ENCODE results near the gene STK35. TPM values are rescaled to one million over a fixed set of nuclear protein-coding genes. Genes with fewer than 3 reads are reported as not detected.

Gene STK35
- total RNA-seq (19.3 and 22.9 TPM in 2 replicates), polyA plus RNA-seq (12.6 and 14.2 TPM in 2 replicates)

DNA sequence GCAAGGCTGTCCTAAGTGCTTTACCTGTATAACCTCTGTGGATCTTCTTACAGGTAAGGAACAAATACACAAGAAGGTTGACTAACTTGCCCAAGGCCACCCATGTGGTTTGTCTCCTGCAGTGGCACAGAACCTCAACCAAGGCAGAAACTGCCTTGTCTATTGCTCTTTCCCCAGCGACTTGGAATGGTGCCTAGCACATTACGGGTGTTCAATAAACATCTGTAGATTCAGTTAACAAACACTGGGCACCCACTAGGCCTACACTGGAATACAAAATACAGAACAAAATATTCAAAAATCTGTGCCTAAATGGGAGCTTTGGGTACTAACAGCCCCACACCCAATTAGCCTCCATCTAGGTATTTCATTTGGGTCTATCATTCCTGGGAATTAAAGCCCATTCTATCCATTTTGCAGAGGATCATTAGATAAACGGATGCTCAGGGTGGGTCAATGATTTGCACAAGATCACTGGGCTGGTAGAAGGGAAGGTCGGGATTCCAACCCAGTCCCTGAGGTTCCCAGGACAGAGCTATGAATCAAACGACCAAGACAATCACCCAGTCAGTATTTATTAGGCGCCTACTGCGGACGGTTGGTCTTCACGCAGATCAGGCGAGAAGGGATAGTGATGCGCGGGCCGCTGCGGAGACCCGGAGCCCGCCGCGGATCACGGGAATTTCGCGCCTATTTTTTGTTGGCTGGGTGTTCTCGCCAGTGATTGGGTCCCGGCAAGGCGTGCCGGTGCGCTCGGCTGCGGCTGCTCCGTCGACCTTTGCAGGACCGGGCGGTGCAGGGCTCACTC lies at the start of gene STK35:
Gene STK35, plus strand, starts transcription at position 771 of the 808 bp plus-strand sequence. CDS start 55 bp downstream, outside the sequence.
- Histone ChIP-seq H3K27ac (peak within 1 kb of the TSS; percentile 100), H3K4me3 (peak within 1 kb of the TSS; percentile 97), H3K79me2 (peaks cover 38% of the 10 kb centered on the region), H4K20me1 (ENCODE audit: insufficient read depth, poor library complexity, severe bottlenecking) (peaks cover 33% of the 10 kb centered on the region), H3K36me3 (replicated peaks; ENCODE audit: insufficient read depth, low read depth) (no peaks in the 10 kb centered on the region), H2AFZ (peak within 1 kb of the TSS; percentile 80), H3K9me2 (replicated peaks; ENCODE audit: insufficient read depth) (no peaks in the 10 kb centered on the region), H3K27me3 (no peaks in the 10 kb centered on the region), H3K4me1 (ENCODE audit: insufficient read depth) (peaks cover 26% of the 10 kb centered on the region), H3K9me3 (ENCODE audit: low read depth) (no peaks in the 10 kb centered on the region), H3K4me2 (peak within 1 kb of the TSS; percentile 90)
- TF ChIP-seq EZH2phosphoT487 (IDR thresholded peaks at IDR 0.05; ENCODE audit: low read depth, severe bottlenecking, unreplicated experiment) (no peak), EZH2 (IDR thresholded peaks at IDR 0.05; ENCODE audit: borderline replicate concordance) (no peak)
- TF ChIP-seq, protein P1, sequence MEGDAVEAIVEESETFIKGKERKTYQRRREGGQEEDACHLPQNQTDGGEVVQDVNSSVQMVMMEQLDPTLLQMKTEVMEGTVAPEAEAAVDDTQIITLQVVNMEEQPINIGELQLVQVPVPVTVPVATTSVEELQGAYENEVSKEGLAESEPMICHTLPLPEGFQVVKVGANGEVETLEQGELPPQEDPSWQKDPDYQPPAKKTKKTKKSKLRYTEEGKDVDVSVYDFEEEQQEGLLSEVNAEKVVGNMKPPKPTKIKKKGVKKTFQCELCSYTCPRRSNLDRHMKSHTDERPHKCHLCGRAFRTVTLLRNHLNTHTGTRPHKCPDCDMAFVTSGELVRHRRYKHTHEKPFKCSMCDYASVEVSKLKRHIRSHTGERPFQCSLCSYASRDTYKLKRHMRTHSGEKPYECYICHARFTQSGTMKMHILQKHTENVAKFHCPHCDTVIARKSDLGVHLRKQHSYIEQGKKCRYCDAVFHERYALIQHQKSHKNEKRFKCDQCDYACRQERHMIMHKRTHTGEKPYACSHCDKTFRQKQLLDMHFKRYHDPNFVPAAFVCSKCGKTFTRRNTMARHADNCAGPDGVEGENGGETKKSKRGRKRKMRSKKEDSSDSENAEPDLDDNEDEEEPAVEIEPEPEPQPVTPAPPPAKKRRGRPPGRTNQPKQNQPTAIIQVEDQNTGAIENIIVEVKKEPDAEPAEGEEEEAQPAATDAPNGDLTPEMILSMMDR (IDR thresholded peaks at IDR 0.05; ENCODE audit: poor library complexity): no peak
- DNase-seq (ENCODE audit: low spot score): peak; percentile 86
- WGBS (ENCODE audit: low lambda C conversion rate, missing lambda C conversion rate): 2% methylated on average over 31 of the region's 32 CpGs

DNA sequence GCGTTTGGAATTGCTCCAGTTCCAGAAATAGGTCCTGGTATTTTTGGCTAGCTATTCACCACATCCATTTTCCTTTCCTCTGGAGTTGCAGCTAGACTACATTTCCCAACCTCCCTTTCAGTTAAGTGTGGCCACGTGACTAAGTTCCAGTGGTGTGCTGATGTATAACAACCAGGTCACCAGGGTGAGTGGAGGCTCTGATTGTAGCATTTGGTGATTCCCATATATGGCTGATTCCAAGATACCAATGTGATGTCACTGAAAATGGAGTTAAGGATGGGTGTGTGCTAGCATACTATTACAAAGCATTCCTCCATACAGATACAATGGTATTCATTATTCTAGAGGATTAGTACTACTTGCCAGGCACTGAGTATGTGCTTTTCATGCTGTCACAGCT lies 49.7 kb upstream of the STK35 start:
- no peak for DNase-seq (ENCODE audit: low spot score)
- Histone ChIP-seq H3K9me3 (ENCODE audit: low read depth) (no peaks in the 10 kb centered on the region), H4K20me1 (ENCODE audit: insufficient read depth, poor library complexity, severe bottlenecking) (no peaks in the 10 kb centered on the region), H3K27me3 (peaks cover 8% of the 10 kb centered on the region), H3K4me1 (ENCODE audit: insufficient read depth) (no peaks in the 10 kb centered on the region), H3K4me3 (no peak overlapping the region), H3K27ac (no peak overlapping the region), H3K9me2 (replicated peaks; ENCODE audit: insufficient read depth) (no peaks in the 10 kb centered on the region), H3K36me3 (replicated peaks; ENCODE audit: insufficient read depth, low read depth) (no peaks in the 10 kb centered on the region), H3K4me2 (no peak overlapping the region), H2AFZ (no peak overlapping the region), H3K79me2 (no peaks in the 10 kb centered on the region)
- TF ChIP-seq, protein P1 (IDR thresholded peaks at IDR 0.05; ENCODE audit: poor library complexity): no peak
- TF ChIP-seq EZH2phosphoT487 (IDR thresholded peaks at IDR 0.05; ENCODE audit: low read depth, severe bottlenecking, unreplicated experiment) (no peak), EZH2 (IDR thresholded peaks at IDR 0.05; ENCODE audit: borderline replicate concordance) (no peak)
- 60% methylated on average over 2 of the region's 2 CpGs for WGBS (ENCODE audit: low lambda C conversion rate, missing lambda C conversion rate)

DNA sequence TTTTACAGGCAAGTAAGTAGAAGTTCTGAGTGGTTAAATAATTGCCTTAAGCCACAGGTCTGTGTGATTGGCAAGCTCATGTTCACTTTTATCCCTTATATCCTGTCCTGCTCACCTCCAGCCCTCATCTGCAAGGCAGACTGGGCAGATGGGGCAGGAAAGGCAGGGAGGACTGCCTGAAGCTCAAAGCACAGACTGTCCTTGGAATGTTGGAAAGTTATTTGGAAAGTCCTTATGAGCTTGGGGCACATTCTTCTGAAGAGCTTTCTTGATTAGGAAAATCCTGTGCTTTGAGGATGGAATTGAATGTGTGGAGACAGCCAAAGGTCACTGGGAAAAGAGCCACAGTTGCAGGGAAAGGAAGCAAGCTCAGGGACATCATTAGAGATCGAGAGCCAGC lies 48.9 kb upstream of the STK35 start:
- Histone ChIP-seq H3K36me3 (replicated peaks; ENCODE audit: insufficient read depth, low read depth) (no peaks in the 10 kb centered on the region), H4K20me1 (ENCODE audit: insufficient read depth, poor library complexity, severe bottlenecking) (no peaks in the 10 kb centered on the region), H2AFZ (no peak overlapping the region), H3K27me3 (peaks cover 8% of the 10 kb centered on the region), H3K4me3 (no peak overlapping the region), H3K4me1 (ENCODE audit: insufficient read depth) (no peaks in the 10 kb centered on the region), H3K79me2 (no peaks in the 10 kb centered on the region), H3K9me2 (replicated peaks; ENCODE audit: insufficient read depth) (no peaks in the 10 kb centered on the region), H3K9me3 (ENCODE audit: low read depth) (no peaks in the 10 kb centered on the region), H3K4me2 (no peak overlapping the region), H3K27ac (no peak overlapping the region)
- 69% methylated on average over 1 of the region's 1 CpG for WGBS (ENCODE audit: low lambda C conversion rate, missing lambda C conversion rate)
- no peak for DNase-seq (ENCODE audit: low spot score)
- no peak for TF ChIP-seq EZH2phosphoT487 (IDR thresholded peaks at IDR 0.05; ENCODE audit: low read depth, severe bottlenecking, unreplicated experiment)
- TF ChIP-seq EZH2 (IDR thresholded peaks at IDR 0.05; ENCODE audit: borderline replicate concordance): no peak
- TF ChIP-seq, protein P1 (IDR thresholded peaks at IDR 0.05; ENCODE audit: poor library complexity): no peak
